COLO829 (cell line): ENCODE measurements around the gene TMPRSS4.

ENCODE experiments used
- DNase-seq: peaks from one replicate; pipeline ENCODE4 v3.0.0; 2012; ENCODE audit warnings: low spot score

Gene TMPRSS4

DNA sequence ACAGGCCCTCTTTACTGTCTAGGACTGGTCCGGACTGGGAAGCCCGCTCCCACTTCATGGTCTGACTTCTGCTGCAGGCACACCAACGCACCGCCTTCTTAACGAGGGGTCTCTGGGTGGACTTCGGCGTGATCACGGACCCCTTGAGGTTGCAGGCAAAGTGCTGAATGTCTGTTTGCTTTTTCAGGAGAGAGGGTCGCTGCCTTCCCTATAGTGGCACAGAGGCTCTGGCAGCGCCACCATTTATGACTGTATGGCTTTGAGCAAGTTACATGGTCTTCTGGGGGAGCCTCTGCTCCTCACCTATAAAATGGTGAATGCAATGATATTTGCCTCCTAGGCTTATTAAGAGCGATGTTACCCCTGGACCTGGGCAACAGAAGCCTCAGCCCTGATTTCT is 77.1 kb downstream of the TMPRSS4 start:
- DNase-seq: no peak

- DNase-seq: no peak
Observed at GRCh38 chr11:118154641-118155040, 77.8 kb downstream of the TMPRSS4 start.

- no peak for DNase-seq
Observed at GRCh38 chr11:118155776-118156530, 79.1 kb downstream of the TMPRSS4 start.

DNA sequence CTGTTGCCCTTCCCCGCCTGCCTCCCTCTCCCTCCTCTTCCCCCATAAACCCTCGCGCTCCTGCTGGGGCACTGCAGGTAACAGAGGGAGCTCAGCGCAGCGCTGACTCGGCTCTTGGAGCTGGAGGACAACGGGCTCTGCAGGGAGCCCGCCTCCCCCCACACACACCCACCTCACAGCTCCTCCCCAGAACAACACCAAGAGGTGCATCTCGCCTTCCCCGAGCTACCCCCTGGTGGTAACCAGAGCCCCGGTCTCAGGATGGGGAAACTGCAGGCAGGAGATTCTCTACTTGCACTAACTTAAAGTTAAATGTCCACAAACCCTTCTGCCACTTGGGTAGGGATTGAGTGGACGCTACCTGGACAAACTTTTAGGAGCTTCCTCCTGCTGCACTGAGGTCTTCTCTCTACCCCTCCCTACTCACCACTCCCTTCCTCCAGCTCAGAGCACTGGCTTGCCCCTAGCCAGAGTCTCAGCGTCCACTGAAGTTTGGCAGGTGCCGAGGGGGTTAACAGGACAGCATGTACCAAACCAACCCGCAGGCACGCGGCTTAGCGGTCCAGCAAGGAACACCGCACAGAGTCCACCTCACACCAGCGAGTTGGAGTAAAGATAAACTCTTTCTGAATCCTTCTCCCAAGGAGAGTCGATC is 79.8 kb downstream of the TMPRSS4 start:
- no peak for DNase-seq

DNA sequence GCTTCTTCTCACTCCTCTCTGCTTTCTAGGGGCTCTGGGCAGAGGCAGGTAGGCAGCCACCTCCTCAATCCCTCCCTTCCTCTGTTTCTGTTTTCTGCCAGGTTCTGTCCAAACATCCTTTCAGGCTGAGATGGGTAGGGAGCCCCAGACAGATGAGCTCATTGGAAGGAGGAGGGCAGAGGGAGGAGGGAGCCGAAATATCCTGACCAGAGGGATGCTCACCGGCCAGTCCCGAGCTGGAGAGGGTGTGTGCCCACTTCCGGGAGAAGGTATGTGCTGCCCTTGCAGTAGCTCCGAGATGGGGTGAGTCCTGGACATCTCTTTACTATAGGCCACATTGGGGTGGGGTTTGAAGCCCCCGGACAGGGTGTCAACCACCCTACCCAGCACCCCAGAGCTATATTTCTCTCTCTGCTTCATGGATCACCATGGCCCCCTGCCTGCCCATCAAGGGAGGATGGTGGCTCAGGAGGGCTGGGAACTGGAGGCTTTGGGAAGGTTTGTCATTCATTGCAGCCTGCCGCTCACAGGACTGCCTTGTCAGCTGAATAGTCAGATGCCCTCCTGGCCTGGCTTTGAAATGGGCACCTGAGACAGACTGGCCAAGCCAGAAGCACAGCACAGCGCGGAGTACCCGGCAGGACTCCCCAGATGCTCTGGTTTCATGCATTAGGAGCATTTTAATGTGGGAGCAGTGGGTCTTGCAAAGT is 80.5 kb downstream of the TMPRSS4 start:
- no peak for DNase-seq

DNA sequence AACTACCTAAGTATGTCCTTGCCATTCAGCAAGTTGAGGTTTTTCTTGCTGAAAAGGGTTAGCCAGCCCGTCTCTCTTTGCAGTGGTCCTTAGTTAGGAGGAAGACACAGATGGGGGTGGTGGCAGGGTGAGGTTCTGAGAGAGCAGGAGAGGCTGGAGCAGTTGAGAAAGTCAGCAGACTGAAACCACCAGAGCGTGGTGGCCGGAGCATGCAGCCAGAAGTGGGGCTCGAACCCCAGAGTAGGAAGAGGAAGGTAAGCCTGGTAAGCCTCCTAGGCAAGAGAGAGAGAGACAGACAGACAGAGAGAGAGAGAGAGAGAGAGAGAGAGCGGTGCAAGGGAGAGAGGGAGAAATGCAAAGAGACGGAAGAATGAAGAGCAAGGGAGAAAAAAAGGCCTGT is 84.9 kb downstream of the TMPRSS4 start:
- no peak for DNase-seq

DNA sequence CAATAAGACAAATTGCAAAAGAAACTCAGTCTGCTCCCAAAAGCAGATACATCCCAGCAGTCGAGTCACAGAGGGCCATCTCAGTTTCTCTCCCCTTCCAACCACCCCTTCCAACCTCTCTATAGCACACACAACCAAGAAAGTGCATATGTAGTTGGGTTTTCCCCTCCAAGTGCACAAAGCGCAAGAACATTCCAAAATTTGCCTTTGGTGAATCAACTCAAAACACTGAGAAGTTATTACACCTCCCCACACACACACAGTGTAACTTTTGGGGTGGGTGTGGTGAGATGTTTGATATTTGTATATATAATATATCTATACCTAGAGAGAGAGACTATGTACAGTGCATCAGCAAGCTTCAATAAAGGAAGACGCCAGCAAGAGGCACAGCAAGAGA is 86.0 kb downstream of the TMPRSS4 start:
- DNase-seq: no peak

DNA sequence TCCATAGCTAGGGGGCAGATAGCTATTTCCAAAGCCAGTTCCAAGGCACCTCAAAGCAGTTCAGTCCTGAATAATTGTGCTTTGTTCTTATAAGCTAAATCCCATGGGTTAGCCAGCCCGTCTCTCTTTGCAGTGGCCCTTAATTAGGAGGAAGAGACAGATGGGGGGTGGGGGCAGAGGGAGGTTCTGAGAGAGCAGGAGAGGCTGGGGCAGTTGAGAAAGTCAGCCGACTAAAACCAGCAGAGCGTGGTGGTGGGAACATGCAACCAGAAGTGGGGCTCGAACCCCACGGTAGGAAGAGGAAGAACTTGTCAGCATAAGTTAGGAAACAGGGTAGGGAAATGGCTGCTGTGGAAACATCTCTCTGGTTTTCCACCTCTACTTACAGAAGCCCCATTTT is 86.6 kb downstream of the TMPRSS4 start:
- DNase-seq: no peak

DNA sequence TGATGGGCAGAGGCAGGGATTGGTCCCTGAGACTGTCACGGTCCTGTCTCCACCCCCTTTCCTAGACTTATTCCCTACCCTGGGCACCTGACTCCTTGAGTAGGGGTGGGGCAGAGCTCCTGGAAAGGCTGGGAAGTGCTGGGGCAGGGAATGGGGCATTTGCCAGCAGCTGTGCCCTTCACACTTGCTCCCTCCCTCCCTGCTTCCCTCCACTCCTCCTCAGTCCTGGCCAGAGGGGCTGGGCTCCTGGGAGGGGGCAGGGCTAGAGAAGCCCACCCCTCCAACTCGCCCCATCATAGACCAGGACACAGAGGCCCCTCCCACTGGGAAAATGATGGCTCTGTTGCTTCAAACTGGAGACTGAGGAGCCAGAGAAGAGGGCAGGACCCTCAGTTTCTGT is 88.0 kb downstream of the TMPRSS4 start:
- no peak for DNase-seq

- DNase-seq: no peak
Observed at GRCh38 chr11:118166641-118167040, 89.8 kb downstream of the TMPRSS4 start.

DNA sequence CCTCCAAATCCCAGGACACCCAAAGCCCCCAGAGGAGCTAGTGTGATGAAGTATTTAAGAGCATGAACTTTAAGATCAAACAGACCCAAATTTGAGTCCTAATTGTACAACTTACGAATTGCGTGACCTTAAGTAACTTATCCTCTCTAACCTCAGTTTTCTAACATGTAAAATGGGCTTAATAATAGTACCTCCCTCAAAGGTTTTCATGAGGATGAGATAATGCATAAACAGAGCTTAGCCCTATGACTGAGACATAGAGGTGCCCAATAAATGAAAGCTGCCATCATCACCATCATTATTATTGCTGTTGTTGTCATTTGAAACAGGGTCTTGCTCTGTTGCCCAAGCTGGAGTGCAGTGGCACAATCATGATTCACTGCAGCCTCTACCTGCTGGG is 90.4 kb downstream of the TMPRSS4 start:
- DNase-seq: no peak

DNA sequence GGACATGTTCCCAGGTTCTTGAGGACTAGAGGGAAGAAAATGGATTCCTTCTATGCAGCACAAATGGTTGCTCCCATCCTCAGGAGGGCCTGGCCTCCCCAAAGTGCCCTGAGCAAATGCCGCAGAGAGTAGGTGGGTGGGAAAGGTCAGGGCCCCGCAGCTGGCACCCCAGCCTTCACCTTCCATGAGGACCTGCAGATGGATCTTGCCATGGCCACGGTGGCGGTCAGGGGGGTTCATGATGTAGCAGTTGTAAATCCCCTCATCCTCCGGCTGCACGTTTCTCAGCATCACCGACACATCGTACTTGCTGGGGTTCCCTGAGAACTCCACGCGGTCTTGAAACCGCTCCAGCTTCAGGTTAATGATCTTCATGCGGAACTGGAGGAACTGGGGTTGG is 91.0 kb downstream of the TMPRSS4 start:
- no peak for DNase-seq

GRCh38 chr11:118168316-118168715 is 91.4 kb downstream of the TMPRSS4 start:
- no peak for DNase-seq

DNA sequence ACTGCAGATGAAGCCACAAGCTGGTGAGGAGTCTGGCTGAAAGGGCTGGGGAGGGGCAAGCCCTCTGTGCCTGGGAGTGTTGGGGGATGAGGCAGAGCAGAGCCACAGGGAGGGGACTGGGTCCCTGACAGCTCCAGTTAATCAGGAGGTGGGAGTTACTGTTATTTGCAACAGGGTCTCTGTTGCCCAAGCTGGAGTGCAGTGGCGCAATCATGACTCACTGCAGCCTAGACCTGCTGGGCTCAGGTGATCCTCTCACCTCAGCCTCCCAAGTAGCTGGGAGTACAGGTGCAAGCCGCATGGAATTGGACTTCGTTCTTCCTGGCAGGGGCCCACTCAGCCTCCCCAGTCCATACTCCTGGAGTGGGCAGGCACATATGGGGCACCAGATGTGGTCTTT is 91.9 kb downstream of the TMPRSS4 start:
- DNase-seq: no peak

DNA sequence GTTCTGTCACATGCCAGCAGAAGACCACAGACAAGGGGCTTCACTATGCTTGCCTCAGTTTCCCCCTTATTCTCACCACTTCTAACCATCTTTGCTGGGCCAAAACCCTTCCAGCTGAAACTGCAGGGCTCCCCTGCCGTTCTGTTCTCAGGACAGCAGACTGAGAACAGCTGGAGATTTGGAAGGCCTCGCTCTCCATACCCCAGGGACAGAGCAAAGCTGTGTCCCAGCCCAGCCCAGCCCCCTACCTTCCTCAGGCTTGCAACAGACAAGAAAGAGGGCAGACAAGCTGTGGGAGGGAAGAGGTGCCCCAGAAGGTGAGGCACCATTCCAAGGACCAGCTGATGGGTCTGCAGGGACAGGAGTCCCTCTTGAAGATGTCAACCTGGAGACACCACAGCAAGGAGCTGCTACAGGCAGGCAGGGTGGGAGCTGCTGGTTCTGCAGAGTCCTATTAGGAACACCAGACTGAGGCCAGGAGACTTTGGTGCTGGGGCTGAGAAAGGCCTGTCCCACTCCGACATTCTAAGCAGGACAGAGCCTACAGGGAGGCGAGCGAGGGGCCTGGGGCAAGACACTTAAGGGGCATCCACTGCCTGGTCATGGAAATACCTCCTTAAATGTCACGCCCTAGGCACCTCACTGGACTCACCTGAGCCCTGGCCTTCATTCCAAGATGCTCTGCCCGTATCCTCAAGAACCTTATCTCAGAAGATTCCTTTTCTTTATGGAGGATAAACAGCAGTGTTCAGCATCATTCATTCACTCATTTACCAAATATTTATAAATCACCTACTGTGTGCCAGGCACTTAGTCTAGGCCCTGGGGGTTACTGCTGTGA is 92.6 kb downstream of the TMPRSS4 start:
- DNase-seq: no peak

- DNase-seq: no peak
Observed at GRCh38 chr11:118170231-118170630, 93.4 kb downstream of the TMPRSS4 start.

- no peak for DNase-seq
Observed at GRCh38 chr11:118170882-118171268, 94.0 kb downstream of the TMPRSS4 start.
